A549 (cell line): Measurements from ENCODE around the gene ERN1. TPM values are rescaled to one million over a fixed set of nuclear protein-coding genes. Genes with fewer than 3 reads are reported as not detected.

Experiments used
- ATAC-seq, 2 experiments: fragments of 200-7000 bp in 1 of 2; fragments of >200 bp in 1 of 2; cut with Nextera tagmentation in 1 of 2; cut with Tn5 transposase in 1 of 2; 3 replicates each; pipeline versions ENCODE4 v1.8.0 to v1.9.1; 2018 to 2020; ENCODE audit warnings: mild to moderate bottlenecking in 1 of 2, moderate library complexity in 1 of 2
- CTCF ChIA-PET: fragments of 300-600 bp; sonication (Branson Sonifier 250); formaldehyde crosslinking; extraction: SDS; loops from one replicate; lab custom pipeline; 2021; ENCODE audit warnings: antibody characterized with exemption, inconsistent platforms; lab: Yijun Ruan, JAX
- POLR2A ChIA-PET: fragments of 350-600 bp; formaldehyde crosslinking; extraction: SDS; loops from one replicate; lab custom pipeline; 2021; ENCODE audit warnings: antibody characterized with exemption, inconsistent platforms; lab: Yijun Ruan, JAX
- DNase-seq, 2 experiments: peaks; one replicate each; pipeline versions ENCODE4 v3.0.0 to v3.0.0-alpha.2; 2011 to 2016; ENCODE audit warnings: low read depth in 1 of 2, low spot score in 1 of 2
- FAIRE-seq: peaks from 2 replicates; lab custom pipeline; 2011; peaks lifted over from hg19 to GRCh38; lab: Jason Lieb, UNC
- H3K27ac ChIP-seq, 2 experiments: fragments of >200 bp; sonication (Bioruptor Twin); formaldehyde crosslinking; 3 replicates each; pipeline ENCODE4 v1.5.1; 2016 to 2017
- H3K4me1 ChIP-seq: fragments of >200 bp; sonication (Bioruptor Twin); formaldehyde crosslinking; 3 replicates; pipeline ENCODE4 v1.6.1; 2016
- H3K4me2 ChIP-seq: fragments of >200 bp; sonication (Bioruptor Twin); formaldehyde crosslinking; 3 replicates; pipeline ENCODE4 v1.6.1; 2016
- H3K4me3 ChIP-seq: fragments of >200 bp; sonication (Bioruptor Twin); formaldehyde crosslinking; 3 replicates; pipeline ENCODE4 v1.5.1; 2016
- H3K9me3 ChIP-seq: fragments of >200 bp; sonication (Bioruptor Twin); formaldehyde crosslinking; 3 replicates; pipeline ENCODE4 v1.6.1; 2016
- CBX8 ChIP-seq: fragments of 200-600 bp; sonication (generic); IDR thresholded peaks from 2 replicates; pipeline ENCODE4 v1.6.1; 2016
- CHD2 ChIP-seq: fragments of 150-350 bp; IDR thresholded peaks from 2 replicates; pipeline ENCODE4 v1.6.1; 2014; ENCODE audit warnings: low read length; ENCODE audit not compliant: partially characterized antibody
- CHD4 ChIP-seq: fragments of 200-600 bp; sonication (generic); IDR thresholded peaks from 2 replicates; pipeline ENCODE4 v1.6.1; 2016; ENCODE audit warnings: antibody characterized with exemption, mild to moderate bottlenecking, borderline replicate concordance
- EP300 ChIP-seq, 2 experiments: fragments of >200 bp; sonication (Bioruptor Twin); formaldehyde crosslinking; IDR thresholded peaks; 2 replicates in 1 of 2; 3 replicates in 1 of 2; pipeline ENCODE4 v1.6.1; 2016 to 2017
- FOSB ChIP-seq: fragments of 250-450 bp; sonication (Bioruptor Pico); IDR thresholded peaks from 2 replicates; pipeline ENCODE4 v1.5.0; 2020; ENCODE audit warnings: mild to moderate bottlenecking, moderate library complexity
- FOSL2 ChIP-seq, 2 experiments: fragments of 450-650 bp in 1 of 2; fragments of >200 bp in 1 of 2; sonication (Bioruptor Twin) in 1 of 2; formaldehyde crosslinking; IDR thresholded peaks; 2 replicates each; pipeline versions ENCODE4 v1.5.0 to v1.6.1; 2016 to 2020; ENCODE audit warnings: mild to moderate bottlenecking in 1 of 2, moderate library complexity in 1 of 2
- GATA3 ChIP-seq: IDR thresholded peaks from 2 replicates; pipeline ENCODE4 v1.6.1; 2012; ENCODE audit warnings: borderline replicate concordance
- HOXA7 ChIP-seq: fragments of 250-450 bp; sonication (Bioruptor Pico); IDR thresholded peaks from 2 replicates; pipeline ENCODE4 v1.5.0; 2020; ENCODE audit warnings: mild to moderate bottlenecking, moderate library complexity
- HOXB5 ChIP-seq: fragments of 250-450 bp; sonication (Bioruptor Pico); IDR thresholded peaks from 2 replicates; pipeline ENCODE4 v1.5.0; 2020; ENCODE audit warnings: mild to moderate bottlenecking, moderate library complexity
- JUN ChIP-seq, 2 experiments: fragments of >200 bp; sonication (Bioruptor Twin); formaldehyde crosslinking; IDR thresholded peaks; 2 replicates in 1 of 2; 3 replicates in 1 of 2; pipeline ENCODE4 v1.6.1; 2016 to 2017
- NPAS2 ChIP-seq: fragments of 250-450 bp; sonication (Bioruptor Pico); IDR thresholded peaks from 2 replicates; pipeline ENCODE4 v1.8.0; 2022; ENCODE audit warnings: mild to moderate bottlenecking, moderate library complexity, borderline replicate concordance
- POLR2A ChIP-seq: IDR thresholded peaks from 2 replicates; pipeline ENCODE4 v1.6.1; 2012; ENCODE audit warnings: mild to moderate bottlenecking, low read length
- RAD21 ChIP-seq, 2 experiments: fragments of >200 bp in 1 of 2; sonication (Bioruptor Twin) in 1 of 2; formaldehyde crosslinking in 1 of 2; IDR thresholded peaks in 1 of 2; conservative IDR thresholded peaks in 1 of 2; 2 replicates in 1 of 2; 3 replicates in 1 of 2; pipeline ENCODE4 v1.6.1; 2012 to 2018; ENCODE audit warnings: inconsistent platforms in 1 of 2
- RCOR1 ChIP-seq: fragments of 150-350 bp; IDR thresholded peaks from 2 replicates; pipeline ENCODE4 v1.6.1; 2014; ENCODE audit warnings: antibody characterized with exemption, low read length, low read depth
- REST ChIP-seq: fragments of 200-600 bp; sonication (generic); IDR thresholded peaks from 2 replicates; pipeline ENCODE4 v1.6.1; 2016; ENCODE audit warnings: antibody characterized with exemption, mild to moderate bottlenecking, moderate library complexity
- RFX5 ChIP-seq: fragments of 450-650 bp; IDR thresholded peaks from 2 replicates; pipeline ENCODE4 v1.7.1; 2014; ENCODE audit warnings: antibody characterized with exemption, mild to moderate bottlenecking, moderate library complexity
- RNF2 ChIP-seq: fragments of 200-600 bp; sonication (generic); IDR thresholded peaks from 2 replicates; pipeline ENCODE4 v1.6.1; 2016; ENCODE audit warnings: low read depth, mild to moderate bottlenecking, antibody characterized with exemption, moderate library complexity, borderline replicate concordance
- SREBF2 ChIP-seq: fragments of 450-650 bp; IDR thresholded peaks from 2 replicates; pipeline ENCODE4 v1.6.1; 2014; ENCODE audit warnings: mild to moderate bottlenecking, moderate library complexity
- USF2 ChIP-seq: fragments of 450-650 bp; IDR thresholded peaks from 2 replicates; pipeline ENCODE4 v1.6.1; 2014; ENCODE audit warnings: antibody characterized with exemption
- ZNF302 ChIP-seq: fragments of 250-450 bp; sonication (Bioruptor Pico); IDR thresholded peaks from 2 replicates; pipeline ENCODE4 v1.9.0; 2021; ENCODE audit warnings: inconsistent platforms, mild to moderate bottlenecking, moderate library complexity
- WGBS: methylation state at CpG from one replicate; pipeline ENCODE4 v1.1.6; 2017; ENCODE audit errors: missing lambda C conversion rate; 5-methylcytosine and 5-hydroxymethylcytosine counted together
- polyA plus RNA-seq, 4 experiments: library from polyadenylated mRNA; depleted of rRNA in 3 of 4; stranded (reverse); fragments of >200 nt; fragmentation: RNase III in 1 of 4; extraction: RNeasy Plus Mini Kit Qiagen cat#74134 plus additional on column Dnase treatment in 1 of 4; gene quantifications; 2 replicates in 3 of 4; 3 replicates in 1 of 4; pipeline ENCODE4 v1.2.3, GENCODE V29; 2011 to 2017
- TF ChIP-seq, protein P1 (sequence below): IDR thresholded peaks from 2 replicates; pipeline ENCODE4 v1.6.1; 2012
- TF ChIP-seq, protein P2 (sequence below): fragments of 150-350 bp; IDR thresholded peaks from 2 replicates; pipeline ENCODE4 v1.6.1; 2014; ENCODE audit warnings: low read depth, mild to moderate bottlenecking, low read length
- TF ChIP-seq, protein P3 (sequence below): IDR thresholded peaks from 2 replicates; pipeline ENCODE4 v1.6.1; 2012

Gene ERN1
- polyA plus RNA-seq, 2 of the 4 experiments (the other 2 are of a cell fraction): 4.1 to 19.8 TPM

DNA sequence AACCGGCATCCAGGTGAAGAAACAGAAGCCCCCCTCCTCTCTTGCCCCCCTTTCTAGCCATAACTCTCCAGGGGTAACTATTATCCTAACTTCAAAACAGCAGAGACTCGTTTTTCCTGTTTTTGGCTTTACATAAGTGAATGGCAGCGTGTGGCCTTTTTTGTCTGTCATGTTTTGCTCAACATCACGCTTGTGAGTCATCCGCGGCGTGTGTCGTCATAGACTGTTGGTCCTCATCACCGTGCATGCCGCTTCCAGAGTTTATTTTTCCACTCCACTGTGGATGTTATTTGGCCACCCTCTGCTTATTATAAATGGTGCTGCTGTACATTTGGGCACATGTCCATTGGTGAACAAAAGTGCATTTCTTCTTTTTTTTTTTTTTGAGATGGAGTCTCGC is 52.6 kb downstream of the ERN1 start:
- DNase-seq: no peak
- CTCF ChIA-PET: interaction anchor here (1.1 to 5.4 kb wide), 6 partner anchors 14 to 58 kb away, joined by 3 to 49 read pairs (median 7); no protein-coding TSS in a partner anchor
- no peak for ATAC-seq
- Histone ChIP-seq H3K4me1 (peaks cover 64% of the 10 kb centered on the region), H3K9me3 (no peaks in the 10 kb centered on the region), H3K27ac (peak overlapping the region; percentile 89 to 90; a peak in 5 of 6 replicates), H3K4me3 (no peak overlapping the region), H3K4me2 (no peak overlapping the region)
- FAIRE-seq: no peak
- POLR2A ChIA-PET: no interaction called here
- no peak for TF ChIP-seq NPAS2 (CRISPR knock-in tag)
- TF ChIP-seq, protein P1, sequence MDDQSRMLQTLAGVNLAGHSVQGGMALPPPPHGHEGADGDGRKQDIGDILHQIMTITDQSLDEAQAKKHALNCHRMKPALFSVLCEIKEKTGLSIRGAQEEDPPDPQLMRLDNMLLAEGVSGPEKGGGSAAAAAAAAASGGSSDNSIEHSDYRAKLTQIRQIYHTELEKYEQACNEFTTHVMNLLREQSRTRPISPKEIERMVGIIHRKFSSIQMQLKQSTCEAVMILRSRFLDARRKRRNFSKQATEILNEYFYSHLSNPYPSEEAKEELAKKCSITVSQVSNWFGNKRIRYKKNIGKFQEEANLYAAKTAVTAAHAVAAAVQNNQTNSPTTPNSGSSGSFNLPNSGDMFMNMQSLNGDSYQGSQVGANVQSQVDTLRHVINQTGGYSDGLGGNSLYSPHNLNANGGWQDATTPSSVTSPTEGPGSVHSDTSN: no peak
- no peak for TF ChIP-seq FOSL2 (IDR thresholded peaks at IDR 0.05)
- peak; percentile 46 for TF ChIP-seq FOSL2 (CRISPR knock-in tag; IDR thresholded peaks at IDR 0.05)
- TF ChIP-seq USF2: no peak
- 95% methylated on average over 11 of the region's 11 CpGs for WGBS

DNA sequence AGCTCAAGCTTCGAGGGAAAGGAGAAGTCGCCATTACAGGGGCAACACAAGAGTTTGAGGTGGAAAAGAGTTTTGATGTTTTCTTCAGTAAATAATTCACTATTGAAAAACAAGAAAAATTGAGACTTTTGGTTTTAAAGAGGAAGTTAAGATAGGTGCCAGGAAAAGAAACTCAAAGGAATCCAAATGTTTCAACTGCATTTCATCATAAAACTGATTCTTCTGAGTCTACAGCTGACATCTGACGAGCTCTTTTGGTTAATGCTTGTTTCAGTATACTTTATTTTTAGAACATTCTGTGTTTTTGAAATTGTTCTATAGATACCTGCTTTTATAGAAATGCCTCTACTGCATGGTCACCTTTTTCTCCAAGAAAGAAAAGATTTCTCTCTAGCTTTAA is 54.0 kb downstream of the ERN1 start:
- 87% methylated on average over 3 of the region's 3 CpGs for WGBS
- H3K4me1 ChIP-seq: peaks cover 49% of the 10 kb centered on the region
- FAIRE-seq (no peak), ATAC-seq (no peak), DNase-seq (no peak)
- H3K27ac ChIP-seq: peak overlapping the region; percentile 89 to 90
- TF ChIP-seq SREBF2 (no peak), FOSB (no peak), RNF2 (no peak), EP300 (IDR thresholded peaks at IDR 0.05) (no peak), REST (no peak), CHD4 (no peak), CBX8 (no peak), ZNF302 (CRISPR knock-in tag) (no peak), POLR2A (no peak)
- CTCF ChIA-PET: interaction anchor here (0.8 to 5.4 kb wide), 13 partner anchors 8 to 164 kb away, joined by 3 to 49 read pairs (median 8); partner anchors contain the start of genes CSHL1 and ERN1
- H3K4me3 ChIP-seq: no peak overlapping the region
- no peaks in the 10 kb centered on the region for H3K9me3 ChIP-seq
- H3K4me2 ChIP-seq: peak overlapping the region; percentile 71
- POLR2A ChIA-PET: interaction anchor here (1.1 to 2.6 kb wide), 2 partner anchors 53 to 69 kb away, joined by 3 to 27 read pairs; partner anchors contain the start of gene ERN1

DNA sequence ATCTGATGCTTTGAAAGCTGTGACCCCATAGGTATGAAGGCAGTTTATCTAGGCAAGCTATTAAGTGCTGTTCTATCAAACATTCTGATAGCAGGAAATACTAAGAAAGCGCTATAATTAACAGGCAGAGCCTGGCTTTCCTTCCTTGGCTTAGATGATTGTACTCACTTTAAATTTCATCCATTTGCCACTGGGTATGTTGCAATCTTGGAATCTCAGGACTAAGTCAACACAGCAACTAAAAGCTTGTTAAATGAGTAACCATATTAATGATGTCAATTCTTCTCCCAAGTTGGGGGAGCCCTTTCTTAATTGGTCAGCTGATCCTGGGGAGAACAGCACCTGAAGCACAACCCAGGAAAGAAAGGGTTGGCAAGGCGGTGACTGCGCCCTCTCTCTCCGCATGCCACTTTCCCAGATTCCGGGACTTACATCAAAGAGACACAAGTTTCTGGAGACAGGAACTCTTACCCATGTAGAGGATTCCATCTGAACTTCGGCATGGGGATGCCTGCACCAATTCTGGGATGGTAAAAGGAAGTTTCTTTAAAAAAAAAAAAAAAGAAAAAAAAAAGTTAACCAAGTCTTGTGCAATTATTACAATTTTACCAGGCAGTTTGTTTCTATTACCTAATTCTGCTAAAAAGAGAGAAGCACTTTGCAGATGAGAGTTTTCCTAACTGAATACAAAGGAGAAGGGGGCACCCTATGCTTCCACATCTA is 55.1 kb downstream of the ERN1 start:
- DNase-seq (peak; percentile 66 to 92), ATAC-seq (peak; percentile 87 to 90), FAIRE-seq (peak; percentile 93)
- H3K4me1 ChIP-seq: peaks cover 39% of the 10 kb centered on the region
- 6% methylated on average over 6 of the region's 6 CpGs for WGBS
- H3K27ac ChIP-seq: peak overlapping the region; percentile 89 to 90
- no peak overlapping the region; the same call in 2 of the 3 replicates for H3K4me3 ChIP-seq
- H3K9me3 ChIP-seq: peaks cover 4% of the 10 kb centered on the region; the same call in 2 of the 3 replicates
- peak overlapping the region; percentile 71 for H3K4me2 ChIP-seq
- POLR2A ChIA-PET: interaction anchor here (0.5 to 2.6 kb wide), 7 partner anchors 9 to 323 kb away, joined by 4 to 27 read pairs (median 7); partner anchors contain the start of gene ERN1
- CTCF ChIA-PET: interaction anchor here (0.6 to 5.4 kb wide), 23 partner anchors 9 to 207 kb away, joined by 3 to 49 read pairs (median 5); partner anchors contain the start of genes CSHL1, ERN1 and GH1
- no peak for TF ChIP-seq ZNF302 (CRISPR knock-in tag)
- TF ChIP-seq RFX5: no peak
- peak; percentile 60 for TF ChIP-seq FOSL2 (IDR thresholded peaks at IDR 0.05)
- peak; percentile 86 for TF ChIP-seq FOSL2 (CRISPR knock-in tag; IDR thresholded peaks at IDR 0.05)
- no peak for TF ChIP-seq RCOR1
- peak; percentile 71 for TF ChIP-seq GATA3
- TF ChIP-seq, protein P2, sequence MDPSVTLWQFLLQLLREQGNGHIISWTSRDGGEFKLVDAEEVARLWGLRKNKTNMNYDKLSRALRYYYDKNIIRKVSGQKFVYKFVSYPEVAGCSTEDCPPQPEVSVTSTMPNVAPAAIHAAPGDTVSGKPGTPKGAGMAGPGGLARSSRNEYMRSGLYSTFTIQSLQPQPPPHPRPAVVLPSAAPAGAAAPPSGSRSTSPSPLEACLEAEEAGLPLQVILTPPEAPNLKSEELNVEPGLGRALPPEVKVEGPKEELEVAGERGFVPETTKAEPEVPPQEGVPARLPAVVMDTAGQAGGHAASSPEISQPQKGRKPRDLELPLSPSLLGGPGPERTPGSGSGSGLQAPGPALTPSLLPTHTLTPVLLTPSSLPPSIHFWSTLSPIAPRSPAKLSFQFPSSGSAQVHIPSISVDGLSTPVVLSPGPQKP: no peak
- peak in 1 of 2 experiments; percentile 57; a peak in 3 of 5 replicates for TF ChIP-seq RAD21 (conservative IDR thresholded peaks at IDR 0.05 in 1 of 2, IDR thresholded peaks at IDR 0.05 in 1 of 2)
- TF ChIP-seq HOXB5 (CRISPR knock-in tag): no peak
- peak; percentile 97 to 98; a peak in 4 of 5 replicates for TF ChIP-seq JUN (IDR thresholded peaks at IDR 0.05)
- TF ChIP-seq HOXA7 (CRISPR knock-in tag): no peak
- TF ChIP-seq POLR2A: no peak
- TF ChIP-seq, protein P3, sequence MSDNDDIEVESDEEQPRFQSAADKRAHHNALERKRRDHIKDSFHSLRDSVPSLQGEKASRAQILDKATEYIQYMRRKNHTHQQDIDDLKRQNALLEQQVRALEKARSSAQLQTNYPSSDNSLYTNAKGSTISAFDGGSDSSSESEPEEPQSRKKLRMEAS: no peak; the same call in 1 of the 2 replicates
- no peak for TF ChIP-seq CHD2
